GM19240 (cell line): ENCODE data around the gene XPR1.
"Not testable (repeated sequence)": the region's sequence is repeated elsewhere in the genome, so short reads cannot be mapped to it uniquely, and the experiment has no call there.

Experiments
- DNase-seq: peaks from one replicate; pipeline ENCODE4 v3.0.0; 2011; ENCODE audit warnings: low spot score; ENCODE audit not compliant: insufficient read length

The XPR1 gene

GRCh38 chr1:180643693-180644092 is 11.9 kb downstream of the XPR1 start:
- DNase-seq = no peak

- no peak for DNase-seq
Measured at GRCh38 chr1:180644526-180645192, 12.8 kb downstream of the XPR1 start.

- not testable (repeated sequence) for DNase-seq
Measured at GRCh38 chr1:180645261-180645660, 13.4 kb downstream of the XPR1 start.

- DNase-seq = no peak
Measured at GRCh38 chr1:180646093-180646492, 14.3 kb downstream of the XPR1 start.

GRCh38 chr1:180646547-180646946 is 14.7 kb downstream of the XPR1 start:
- no peak for DNase-seq

GRCh38 chr1:180652792-180653191 is 21.0 kb downstream of the XPR1 start:
- no peak for DNase-seq

- no peak for DNase-seq
Measured at GRCh38 chr1:180662709-180663108, 30.9 kb downstream of the XPR1 start.

GRCh38 chr1:180670681-180671080 is 38.9 kb downstream of the XPR1 start:
- DNase-seq = no peak

GRCh38 chr1:180672105-180672504 is 40.3 kb downstream of the XPR1 start:
- DNase-seq = no peak

- no peak for DNase-seq
Measured at GRCh38 chr1:180672505-180672904, 40.7 kb downstream of the XPR1 start.

GRCh38 chr1:180674603-180675530 is 43.0 kb downstream of the XPR1 start:
- no peak for DNase-seq

- DNase-seq = no peak
Measured at GRCh38 chr1:180675586-180675985, 43.8 kb downstream of the XPR1 start.

GRCh38 chr1:180680558-180681144 is 48.8 kb downstream of the XPR1 start:
- no peak for DNase-seq

GRCh38 chr1:180683117-180683516 is 51.3 kb downstream of the XPR1 start:
- not testable (repeated sequence) for DNase-seq

GRCh38 chr1:180691322-180691913 is 59.6 kb downstream of the XPR1 start:
- no peak for DNase-seq

GRCh38 chr1:180693564-180694244 is 61.9 kb downstream of the XPR1 start:
- no peak for DNase-seq

- DNase-seq = no peak
Measured at GRCh38 chr1:180695282-180695681, 63.5 kb downstream of the XPR1 start.

- no peak for DNase-seq
Measured at GRCh38 chr1:180696361-180696760, 64.5 kb downstream of the XPR1 start.

- DNase-seq = no peak
Measured at GRCh38 chr1:180698580-180698979, 66.8 kb downstream of the XPR1 start.

GRCh38 chr1:180702376-180702775 is 70.6 kb downstream of the XPR1 start:
- not testable (repeated sequence) for DNase-seq

GRCh38 chr1:180710746-180711145 is 78.9 kb downstream of the XPR1 start:
- DNase-seq = not testable (repeated sequence)
